ENCODE measurements around the gene CIBAR2.

The CIBAR2 gene

GRCh38 chr16:85156869-85157268, 44.6 kb upstream of the CIBAR2 start (continued):
- TF ChIP-seq ZNF785 (tag by site-specific recombination; IDR thresholded peaks at IDR 0.05) (no peak), ZNF488 (tag by site-specific recombination; IDR thresholded peaks at IDR 0.05) (no peak), SALL2 (tag by site-specific recombination; IDR thresholded peaks at IDR 0.05; ENCODE audit: borderline replicate concordance) (no peak), PATZ1 (tag by site-specific recombination; IDR thresholded peaks at IDR 0.05) (no peak), ZNF404 (tag by site-specific recombination; IDR thresholded peaks at IDR 0.05) (no peak), ZNF555 (tag by site-specific recombination; conservative IDR thresholded peaks at IDR 0.05) (no peak), BCL11A (tag by site-specific recombination; IDR thresholded peaks at IDR 0.05; ENCODE audit: low read depth) (no peak), ZNF354C (tag by site-specific recombination; IDR thresholded peaks at IDR 0.05; ENCODE audit: borderline replicate concordance, low read depth) (no peak)

GRCh38 chr16:85156440-85156839, 44.2 kb upstream of the CIBAR2 start:
- ChIA-PET POLR2A (no interaction called here), CTCF (interaction anchor here (0.8 kb wide), 1 partner anchor 18 kb away, joined by 3 read pairs; no protein-coding TSS in a partner anchor)
- Histone ChIP-seq H3K4me3 (ENCODE audit: low read depth, low read length) (no peak overlapping the region), H3K4me1 (ENCODE audit: control insufficient read depth, insufficient read depth, low read length) (0 out of 2 replicates have a peak, but pooled peaks cover 2% of the 10 kb centered on the region), H3K27ac (ENCODE audit: extremely low read depth, low read depth, low read length) (no peak overlapping the region), H3K9me3 (ENCODE audit: control insufficient read depth, insufficient read depth, low read depth, low read length) (no peaks in the 10 kb centered on the region), H3K36me3 (ENCODE audit: control insufficient read depth in 2 of 2, insufficient read depth in 1 of 2, low read length in 2 of 2) (no peaks in the 10 kb centered on the region)
- TF ChIP-seq ZNF544 (tag by site-specific recombination; IDR thresholded peaks at IDR 0.05) (no peak), ZNF157 (tag by site-specific recombination; IDR thresholded peaks at IDR 0.05) (no peak), HIC1 (tag by site-specific recombination; IDR thresholded peaks at IDR 0.05) (no peak), ZNF148 (tag by site-specific recombination; IDR thresholded peaks at IDR 0.05; ENCODE audit: borderline replicate concordance) (no peak), ZNF768 (tag by site-specific recombination; IDR thresholded peaks at IDR 0.05) (no peak), SALL2 (tag by site-specific recombination; IDR thresholded peaks at IDR 0.05; ENCODE audit: borderline replicate concordance) (no peak), ZNF416 (tag by site-specific recombination; IDR thresholded peaks at IDR 0.05) (no peak), ZNF48 (tag by site-specific recombination; IDR thresholded peaks at IDR 0.05) (no peak), ZNF155 (tag by site-specific recombination; IDR thresholded peaks at IDR 0.05) (no peak), ZBTB21 (tag by site-specific recombination; IDR thresholded peaks at IDR 0.05) (no peak)
